OCI-LY7 (cell line): ENCODE results near the gene JAZF1.

Experiments used
- CTCF ChIP-seq: fragments of 200-600 bp; sonication (generic); conservative IDR thresholded peaks from 2 replicates; pipeline ENCODE4 v1.5.1; 2014; ENCODE audit warnings: mild to moderate bottlenecking, antibody characterized with exemption, low read length, moderate library complexity, mixed read lengths
- EZH2phosphoT487 ChIP-seq: fragments of 200-600 bp; sonication (generic); IDR thresholded peaks from 2 replicates; pipeline ENCODE4 v1.6.1; 2018; ENCODE audit warnings: low read depth, borderline replicate concordance, mild to moderate bottlenecking, mixed run types, antibody characterized with exemption, low read length, moderate library complexity, mixed read lengths

- TF ChIP-seq CTCF (no peak), EZH2phosphoT487 (no peak)
Measured at GRCh38 chr7:28064437-28064836, 116.2 kb downstream of the JAZF1 start.
